Measurements from ENCODE around the gene FLT3.

Gene FLT3

DNA sequence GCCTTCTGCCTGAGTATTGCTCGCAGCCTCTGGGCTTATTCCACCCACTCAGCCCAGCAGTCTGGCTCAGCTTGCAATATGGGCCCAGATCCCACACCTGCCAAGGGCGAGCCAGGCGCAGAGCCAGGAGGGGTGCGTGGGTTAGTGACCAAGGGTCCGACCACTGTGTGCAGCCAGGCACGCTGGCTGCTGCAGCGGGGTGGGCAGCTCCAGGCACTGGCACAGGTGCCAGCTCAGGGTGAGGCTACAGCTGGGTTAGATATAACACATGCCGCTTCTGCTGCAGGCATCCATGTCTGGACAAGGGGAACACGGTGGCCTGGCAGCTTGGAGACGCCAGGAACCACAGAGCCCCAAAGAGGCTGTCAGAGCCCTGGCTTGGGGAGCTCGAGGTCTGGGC, 99.3 kb downstream of the FLT3 start:
- no peak for DNase-seq

DNA sequence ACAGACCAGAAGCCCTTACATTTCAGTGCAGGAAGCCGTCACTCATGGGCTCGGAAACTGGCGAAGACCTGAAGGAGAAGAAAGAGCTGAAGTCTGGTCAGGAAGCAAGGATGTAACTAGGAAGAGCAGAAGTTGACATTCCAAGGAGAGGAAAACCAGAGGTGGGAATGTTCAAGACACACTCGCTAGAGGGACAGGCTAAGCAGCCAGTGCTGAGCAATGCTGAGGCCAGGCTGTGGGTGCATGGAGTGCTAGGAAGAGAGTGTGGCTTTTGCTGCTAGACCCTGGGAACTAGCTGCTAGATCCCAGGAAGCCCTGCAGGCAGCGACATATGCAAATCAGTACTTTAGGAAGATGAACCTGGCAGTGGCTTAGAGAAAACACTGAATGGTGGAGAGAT, 99.8 kb downstream of the FLT3 start:
- DNase-seq: no peak

DNA sequence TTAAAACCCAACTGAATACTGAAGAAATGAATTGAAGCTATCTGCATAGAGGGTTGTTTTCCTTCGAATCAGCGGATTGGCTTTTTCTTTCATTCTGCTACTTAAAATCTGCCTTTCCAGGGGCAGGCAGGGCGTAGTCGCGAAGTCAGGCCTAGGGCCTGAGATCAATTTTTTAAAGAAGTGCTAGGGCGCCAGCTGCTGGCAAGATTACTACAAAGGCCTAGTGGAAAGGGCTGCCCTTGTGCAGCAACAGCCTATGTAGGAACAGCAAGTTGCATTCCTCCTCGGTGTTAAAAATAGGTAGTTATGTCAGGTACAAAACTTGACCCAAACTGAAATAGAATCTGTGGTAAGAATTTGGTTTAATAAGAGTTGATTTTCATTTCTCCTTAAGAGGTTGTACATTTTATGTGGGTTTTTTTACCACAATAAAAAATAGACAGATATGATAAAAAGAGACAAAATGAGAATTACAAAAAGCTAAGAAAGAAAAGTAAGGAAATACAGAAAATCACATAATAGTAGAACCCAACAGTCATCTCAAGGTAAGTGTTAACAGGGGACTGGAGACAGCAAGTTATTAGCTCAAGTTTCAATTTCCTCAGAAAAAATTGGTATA, 102.4 kb downstream of the FLT3 start:
- peak; percentile 16 for DNase-seq

DNA sequence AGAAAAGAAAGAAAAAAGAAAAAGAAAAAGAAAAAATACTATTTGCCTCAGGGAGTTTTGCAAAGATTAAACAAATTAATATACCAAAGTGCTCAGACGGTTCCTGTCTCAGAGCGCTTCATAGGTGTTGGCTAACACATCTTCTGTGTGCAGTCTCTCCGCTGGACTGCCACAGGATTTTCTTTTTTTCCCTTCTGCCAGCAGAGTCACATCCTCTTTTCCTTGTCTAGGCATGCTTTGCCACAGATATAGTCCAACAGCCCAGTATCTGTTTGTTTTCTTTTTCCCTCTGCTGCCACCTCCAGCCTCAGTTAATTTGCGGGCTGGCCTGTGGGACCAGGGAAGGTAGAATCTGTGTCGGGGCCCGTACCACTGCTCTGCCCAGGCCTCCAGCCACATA, 108.5 kb downstream of the FLT3 start:
- DNase-seq: no peak

DNA sequence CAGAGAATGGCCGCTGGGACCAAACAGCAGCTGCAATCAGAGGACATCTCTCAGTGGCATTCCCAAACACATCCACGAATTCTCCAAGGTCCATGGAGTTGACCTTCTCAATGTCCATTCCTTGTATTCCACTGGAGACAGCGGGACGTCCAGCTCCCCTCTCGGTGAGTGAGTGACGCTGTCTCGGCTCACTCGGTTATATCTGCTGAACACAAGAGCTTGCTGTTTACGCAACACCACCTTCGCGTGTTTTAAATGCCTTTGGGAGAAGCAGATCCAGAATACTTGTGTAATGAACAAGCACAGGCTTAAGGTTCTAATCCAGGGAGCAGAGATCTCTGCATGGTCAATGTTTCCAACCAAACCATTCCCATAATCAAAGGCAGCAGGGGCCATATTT, 111.9 kb downstream of the FLT3 start, which contains the start of gene URAD:
URAD (minus strand) TSS at position 174 of the 400 bp plus-strand sequence; CDS start at position 118, 56 bp downstream.
- DNase-seq: no peak

DNA sequence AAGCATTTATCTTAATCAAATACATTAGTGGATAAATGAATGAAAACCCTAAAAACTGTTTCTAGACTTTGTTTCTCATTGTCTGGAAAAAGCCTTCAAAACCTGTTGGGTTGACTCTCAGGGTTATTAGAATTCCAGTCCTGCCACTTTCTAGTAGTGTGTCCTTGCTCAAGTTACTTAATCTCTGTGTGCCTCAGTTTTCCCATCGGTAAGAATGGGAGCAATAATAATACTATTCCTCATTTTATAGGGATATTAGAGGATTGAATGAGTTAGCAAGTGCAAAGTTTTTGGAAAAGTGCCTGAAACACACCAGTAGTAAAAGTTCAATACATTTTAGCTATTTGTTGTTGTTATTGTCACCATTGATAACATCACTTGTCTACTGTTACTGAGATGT, 114.8 kb downstream of the FLT3 start:
- no peak for DNase-seq

DNA sequence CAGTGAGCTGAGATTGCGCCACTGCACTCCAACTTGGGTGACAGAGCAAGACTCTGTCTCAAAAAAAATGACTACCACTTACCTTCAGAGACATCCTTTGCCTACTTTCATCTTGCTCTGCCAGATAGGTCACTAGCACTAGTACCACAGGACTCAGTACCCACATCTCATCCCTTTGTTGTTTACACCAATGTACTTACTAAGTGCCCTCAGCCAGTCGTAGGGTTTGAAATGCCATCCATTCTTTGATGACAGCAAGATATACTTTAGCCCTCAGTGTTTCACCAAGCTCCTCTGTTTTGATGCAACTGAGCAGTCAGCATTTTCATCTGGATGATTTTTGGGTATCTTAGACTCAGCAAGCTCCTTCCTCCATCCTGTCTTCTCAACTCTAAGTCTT, 118.0 kb downstream of the FLT3 start:
- DNase-seq: no peak

DNA sequence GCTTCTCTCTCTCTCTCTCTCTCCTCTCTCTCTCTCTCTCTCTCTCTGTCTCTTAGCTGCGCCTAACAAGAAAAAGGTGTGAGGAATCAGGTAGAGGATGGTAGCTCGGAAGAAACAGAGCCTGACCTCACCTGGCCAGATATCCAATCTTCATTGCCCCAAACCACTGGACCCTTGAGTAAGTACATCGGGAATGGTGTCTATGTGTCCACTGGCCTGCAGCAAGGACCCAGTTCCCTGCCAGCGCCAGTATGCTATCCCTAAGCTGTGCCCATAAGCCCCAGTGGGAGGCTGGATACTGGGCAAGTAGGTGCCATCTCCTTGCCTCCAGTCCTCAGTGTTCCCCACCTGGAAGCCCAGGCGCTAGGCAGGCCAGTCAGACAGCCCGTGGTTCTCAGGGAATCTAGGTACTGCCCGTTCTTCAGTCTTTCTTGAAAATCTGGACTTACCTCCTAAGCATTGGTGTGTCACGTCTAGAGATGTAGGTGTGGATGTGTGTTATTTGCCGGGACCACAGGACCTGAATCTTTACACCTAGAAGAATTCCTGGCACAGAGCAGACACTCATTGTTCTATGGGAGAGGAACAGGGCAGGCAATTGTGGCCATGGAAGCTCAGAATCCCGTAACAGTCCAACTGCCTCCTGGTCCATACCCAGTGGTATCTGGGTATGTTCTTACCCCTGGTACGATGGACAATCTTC, 119.2 kb downstream of the FLT3 start:
- DNase-seq: no peak

DNA sequence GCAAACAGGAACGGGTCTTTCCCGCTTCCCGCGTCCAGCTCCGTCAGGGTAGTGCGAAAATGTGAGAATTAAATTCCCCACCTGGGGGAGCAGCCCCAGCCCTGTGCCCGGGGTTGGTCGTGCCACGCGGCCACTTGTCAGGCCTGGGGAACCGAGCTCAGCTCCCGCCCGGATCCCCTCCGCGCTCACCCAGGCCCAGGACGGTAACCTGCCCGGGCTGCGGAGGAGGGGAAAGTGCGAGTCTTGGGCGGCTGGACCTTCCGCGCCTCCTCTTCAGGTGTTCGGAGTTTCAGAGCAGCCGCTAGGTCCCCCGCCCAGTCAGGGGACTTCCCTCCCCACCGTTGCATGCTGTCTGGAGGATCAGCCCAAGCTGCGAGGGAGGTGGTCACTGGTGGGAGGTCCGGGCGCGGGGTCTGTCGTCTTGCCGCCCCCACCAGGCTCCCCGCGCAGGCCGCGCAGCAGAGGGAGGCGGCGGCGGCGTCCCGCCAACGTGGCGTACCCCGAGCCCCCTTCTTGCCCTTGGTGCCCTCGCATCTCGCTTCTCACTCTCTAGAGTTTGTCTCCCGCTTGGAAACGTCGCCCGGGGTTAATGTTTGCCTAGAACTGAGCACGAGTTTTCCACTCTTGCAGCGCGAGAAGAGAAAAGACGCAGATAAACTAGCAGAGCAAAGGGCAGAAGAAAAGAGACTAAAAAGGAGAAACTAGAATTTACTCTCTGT, 119.9 kb downstream of the FLT3 start:
- no peak for DNase-seq

DNA sequence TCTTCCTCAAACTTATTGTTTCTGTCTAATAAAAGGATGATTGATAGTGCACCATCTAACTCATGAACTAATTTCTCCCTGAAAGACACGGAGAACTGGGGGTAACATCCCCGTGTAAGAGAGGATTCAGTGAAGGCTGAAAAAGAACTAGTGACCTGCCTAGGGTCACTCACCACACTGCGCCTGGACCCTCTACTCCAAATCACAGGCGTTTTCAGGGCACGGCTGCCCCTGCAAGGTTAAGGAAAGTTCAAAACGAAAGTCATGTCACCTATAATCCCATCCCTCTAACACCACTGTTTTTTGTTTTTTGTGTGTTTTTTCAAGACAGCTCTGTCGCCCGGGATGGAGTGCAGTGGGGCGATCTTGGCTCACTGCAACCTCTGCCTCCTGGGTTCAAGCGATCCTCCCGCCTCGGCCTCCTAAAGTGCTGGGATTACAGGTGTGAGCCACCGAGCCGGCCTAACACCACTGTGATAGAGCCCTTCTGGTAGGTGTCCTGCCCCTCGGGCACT, 120.6 kb downstream of the FLT3 start:
- DNase-seq: no peak

DNA sequence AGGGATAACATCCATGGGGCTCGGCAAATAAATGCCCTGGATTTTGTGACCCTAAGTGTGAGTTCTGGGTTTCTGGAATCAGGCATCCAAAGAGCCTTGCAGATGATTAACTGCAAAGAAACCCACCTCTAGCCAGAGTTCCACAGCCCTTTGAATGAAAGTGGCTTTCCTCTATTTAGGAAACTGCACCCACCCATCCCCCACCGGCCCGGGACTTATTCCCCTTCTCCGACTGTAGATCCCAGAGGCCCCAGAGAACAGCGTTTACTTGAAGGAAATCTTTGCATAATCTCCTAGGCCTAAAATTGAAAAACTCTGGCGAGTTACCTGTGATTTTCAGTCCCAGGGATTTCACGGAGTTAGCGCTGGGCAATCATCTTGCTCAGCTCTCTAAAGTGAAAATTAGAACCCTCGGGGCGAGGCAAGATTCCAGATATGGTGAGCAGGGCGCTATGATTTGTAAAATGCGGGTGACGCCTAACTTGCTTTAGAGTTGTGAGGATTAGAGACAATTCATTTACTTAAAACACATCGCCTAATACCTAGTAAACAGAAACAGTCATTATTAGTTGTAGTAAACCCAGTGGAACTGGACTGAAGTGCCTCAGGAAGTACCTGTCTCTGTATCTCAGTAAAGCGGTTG, 121.3 kb downstream of the FLT3 start:
- DNase-seq: no peak

DNA sequence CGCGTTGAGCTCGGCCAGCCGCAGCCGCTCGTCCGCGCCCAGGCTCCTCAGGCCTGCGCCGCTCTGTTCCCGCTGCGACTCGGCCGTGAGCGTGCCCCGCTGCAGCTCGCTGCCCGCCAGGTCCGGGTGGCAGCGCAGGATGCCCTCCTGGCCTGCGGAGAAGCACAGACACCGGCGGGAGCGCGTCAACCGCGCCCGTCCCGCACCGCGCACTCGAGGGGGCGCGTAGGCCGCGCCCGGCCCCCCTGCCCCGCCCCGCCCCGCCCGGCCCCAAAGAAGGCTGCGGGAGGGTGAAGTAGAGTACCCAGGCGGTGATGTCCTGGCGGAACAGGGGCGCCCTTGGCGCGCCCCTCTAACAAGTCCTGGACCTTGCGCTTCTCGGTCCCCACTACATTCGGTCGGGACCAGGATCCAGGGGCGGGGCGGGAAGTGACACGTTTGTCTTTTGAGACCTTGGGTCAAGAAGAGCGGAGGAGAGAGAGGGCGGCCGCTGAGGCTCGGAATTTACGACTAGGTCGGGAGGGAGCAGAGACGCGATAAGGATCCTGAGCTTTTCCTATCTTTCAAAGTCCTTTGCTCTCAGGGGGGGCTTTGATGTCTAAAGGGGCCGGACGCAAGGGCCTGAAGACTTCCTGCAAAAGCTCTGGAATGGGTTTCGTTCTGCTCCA, 121.9 kb downstream of the FLT3 start:
- DNase-seq: no peak

DNA sequence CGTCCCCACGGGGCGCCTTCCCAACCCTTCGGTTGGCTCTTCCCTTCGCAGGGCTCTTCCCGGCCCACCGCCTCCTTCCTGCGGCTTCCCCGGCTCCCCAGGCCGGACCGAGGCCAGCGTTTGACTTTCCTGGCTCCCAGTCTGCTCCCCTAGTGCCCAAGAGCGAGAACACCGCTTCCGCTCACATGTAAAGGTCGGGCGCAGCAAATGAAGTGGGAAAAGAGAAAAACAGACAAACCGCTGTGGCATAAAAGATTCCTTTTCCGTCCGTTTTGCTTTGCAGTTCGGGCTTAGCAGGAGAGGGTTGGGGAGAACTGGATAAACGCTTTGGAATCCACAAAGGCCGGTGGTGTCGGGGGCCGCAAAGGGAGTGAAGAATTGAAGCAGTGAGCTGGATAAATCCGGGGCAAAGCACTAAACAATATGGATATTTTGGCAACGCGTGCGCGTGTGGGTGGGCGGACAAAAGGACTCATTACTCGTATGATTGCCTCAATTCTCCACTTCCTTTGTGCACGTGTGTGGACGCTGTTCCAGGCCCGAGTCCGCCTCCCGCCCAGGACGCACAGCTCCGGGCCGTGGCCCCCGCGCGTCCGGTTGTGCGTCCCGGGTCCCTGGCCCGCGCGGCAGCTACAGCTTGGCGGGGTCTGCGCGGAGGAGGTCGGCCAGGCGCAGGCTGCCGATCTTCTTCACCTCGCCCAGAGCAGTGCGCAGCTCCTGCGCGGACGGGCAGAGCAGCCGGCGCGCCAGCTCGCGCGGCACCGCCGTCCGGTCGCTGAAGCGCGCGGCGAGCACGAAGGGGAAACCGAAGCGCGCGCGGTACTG, 122.7 kb downstream of the FLT3 start:
- DNase-seq: no peak

DNA sequence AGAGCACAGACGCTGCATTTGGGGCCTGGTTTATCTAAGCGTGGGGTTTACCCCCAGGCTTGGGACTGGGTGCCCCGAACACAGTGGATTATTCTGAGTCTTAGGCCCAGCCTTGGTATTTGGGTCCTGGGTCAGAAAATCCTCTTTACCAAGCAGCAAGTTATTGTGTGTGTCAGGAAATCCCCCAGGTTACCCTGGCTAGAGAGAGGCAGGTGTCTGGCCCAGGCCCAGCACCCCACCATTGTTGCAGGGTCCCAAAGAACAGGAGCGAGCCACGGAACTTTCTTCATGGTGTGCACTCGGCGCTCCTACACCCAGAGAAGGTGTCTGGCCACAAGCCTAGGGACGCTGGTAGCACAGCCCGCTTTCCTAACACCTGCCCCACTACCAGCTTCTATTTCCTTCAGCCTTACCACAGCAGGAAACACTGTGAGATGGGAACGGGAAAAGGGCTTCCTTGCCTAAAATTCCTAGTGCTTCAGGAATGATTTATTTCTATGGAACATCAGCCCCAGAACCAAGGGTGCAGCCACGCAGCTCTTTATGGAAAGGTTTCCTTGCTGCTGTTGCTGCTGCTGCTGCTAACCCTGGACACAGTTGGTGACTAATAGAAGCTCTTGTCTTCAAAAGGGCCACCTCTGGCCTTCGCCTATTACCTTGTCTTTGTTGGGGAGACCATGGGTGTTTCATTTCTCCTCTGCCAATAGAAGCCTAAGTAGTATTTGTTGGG, 123.8 kb downstream of the FLT3 start:
- DNase-seq: no peak

DNA sequence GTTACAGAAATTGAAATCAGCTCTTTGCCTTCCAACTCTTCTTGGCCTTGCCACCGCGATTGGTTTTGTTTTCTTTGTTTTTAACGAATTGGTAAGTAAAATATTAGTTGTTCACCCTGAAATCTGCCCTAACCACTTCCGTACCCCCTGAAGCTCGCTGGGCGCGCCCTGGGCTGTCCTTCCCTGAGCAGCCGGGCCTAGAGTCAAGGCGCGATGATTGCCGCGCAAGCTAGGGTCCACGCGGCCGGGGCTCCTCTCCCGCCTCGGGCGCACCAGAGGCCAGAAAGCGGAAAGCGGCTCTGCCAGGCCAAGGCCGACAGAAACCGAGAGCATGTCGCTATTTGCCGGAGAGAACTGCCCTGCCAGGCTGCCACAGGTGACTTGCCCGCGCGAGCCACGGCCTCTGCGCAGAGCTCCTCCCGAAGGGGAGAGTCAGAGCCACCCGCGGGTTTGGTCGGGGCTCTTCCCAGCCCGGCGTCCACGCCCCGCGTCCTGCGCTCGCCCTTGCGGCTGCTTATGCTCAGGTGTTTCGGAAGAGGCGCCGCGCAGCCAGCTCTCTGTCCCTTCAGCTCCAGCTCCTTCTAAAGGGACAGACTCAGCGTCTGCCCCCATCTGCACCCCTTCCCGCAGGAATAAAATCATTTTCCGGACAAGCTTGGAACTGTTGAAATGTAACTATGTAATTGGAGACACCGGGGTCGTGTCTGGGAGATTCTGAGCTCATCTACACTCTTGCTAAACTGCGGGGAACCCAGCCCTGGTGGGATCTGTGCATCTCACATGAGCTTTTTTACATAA, 124.6 kb downstream of the FLT3 start:
- no peak for DNase-seq

DNA sequence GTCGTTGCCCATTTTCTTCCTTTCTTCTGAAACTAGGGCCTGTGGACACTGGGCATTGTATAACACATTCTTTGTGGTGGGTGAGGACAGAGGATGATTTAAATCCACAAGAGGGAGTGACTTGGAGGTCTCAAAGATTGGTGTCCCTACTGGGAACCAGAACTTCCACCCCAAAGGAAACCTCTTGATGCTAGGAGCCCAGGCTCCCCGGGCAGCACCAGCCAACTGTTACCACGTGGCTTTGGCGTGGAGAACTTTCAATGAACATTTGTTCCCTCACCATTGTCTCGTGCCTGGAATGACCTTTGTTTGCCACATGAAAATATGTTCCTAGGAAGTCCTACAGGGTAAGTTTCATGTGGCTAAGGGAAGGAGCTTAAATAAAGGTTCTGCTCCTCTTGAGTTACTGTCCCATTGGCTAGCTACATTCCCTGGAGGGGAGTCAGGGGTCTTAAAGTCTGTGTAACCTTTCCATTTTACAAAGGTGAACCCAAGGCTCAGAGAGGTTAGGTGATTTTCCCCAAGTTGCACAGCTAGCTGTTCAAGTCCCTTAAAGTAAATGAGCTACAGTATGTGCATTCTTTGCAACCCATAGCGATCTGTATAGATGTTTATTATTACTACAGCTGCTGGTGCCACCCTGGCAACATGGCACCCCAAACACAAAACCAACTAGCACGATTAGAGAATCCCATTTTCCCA, 126.3 kb downstream of the FLT3 start:
- no peak for DNase-seq

DNA sequence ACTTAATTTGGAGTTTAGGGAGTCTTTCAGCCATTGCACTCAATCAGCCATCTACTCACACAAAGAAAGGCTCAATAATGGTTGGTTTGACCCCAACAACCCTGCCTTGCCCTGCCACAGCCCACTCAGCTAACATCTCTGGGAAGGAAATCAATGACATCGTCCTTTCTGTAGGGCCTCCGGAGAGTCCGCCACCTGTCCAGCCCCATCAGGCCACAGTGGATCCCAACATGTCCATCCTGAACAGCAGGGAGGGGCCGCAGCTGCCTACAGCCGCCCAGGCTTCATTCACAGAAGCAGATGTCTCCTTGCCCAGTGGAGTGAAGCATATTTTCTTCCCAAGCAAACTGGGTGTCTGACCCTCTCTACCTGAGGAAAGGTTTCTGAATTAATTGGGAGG, 127.1 kb downstream of the FLT3 start:
- no peak for DNase-seq

DNA sequence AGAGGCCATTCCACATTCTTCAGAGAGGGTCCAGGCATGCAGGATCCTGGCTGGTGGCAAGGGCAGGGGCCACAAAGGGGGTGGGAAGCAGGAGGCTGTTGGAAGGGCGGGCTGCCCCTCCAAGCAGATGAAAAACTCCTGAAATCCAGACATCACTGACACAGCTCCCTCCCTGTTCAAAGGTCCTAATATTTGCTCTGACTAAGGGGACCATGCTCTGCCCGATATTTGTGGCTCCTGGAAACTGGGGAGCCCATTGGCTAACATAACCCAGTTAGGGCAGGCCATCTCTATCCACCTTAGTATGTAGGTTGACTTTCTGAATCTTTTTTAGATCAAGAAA, 127.9 kb downstream of the FLT3 start:
- no peak for DNase-seq

DNA sequence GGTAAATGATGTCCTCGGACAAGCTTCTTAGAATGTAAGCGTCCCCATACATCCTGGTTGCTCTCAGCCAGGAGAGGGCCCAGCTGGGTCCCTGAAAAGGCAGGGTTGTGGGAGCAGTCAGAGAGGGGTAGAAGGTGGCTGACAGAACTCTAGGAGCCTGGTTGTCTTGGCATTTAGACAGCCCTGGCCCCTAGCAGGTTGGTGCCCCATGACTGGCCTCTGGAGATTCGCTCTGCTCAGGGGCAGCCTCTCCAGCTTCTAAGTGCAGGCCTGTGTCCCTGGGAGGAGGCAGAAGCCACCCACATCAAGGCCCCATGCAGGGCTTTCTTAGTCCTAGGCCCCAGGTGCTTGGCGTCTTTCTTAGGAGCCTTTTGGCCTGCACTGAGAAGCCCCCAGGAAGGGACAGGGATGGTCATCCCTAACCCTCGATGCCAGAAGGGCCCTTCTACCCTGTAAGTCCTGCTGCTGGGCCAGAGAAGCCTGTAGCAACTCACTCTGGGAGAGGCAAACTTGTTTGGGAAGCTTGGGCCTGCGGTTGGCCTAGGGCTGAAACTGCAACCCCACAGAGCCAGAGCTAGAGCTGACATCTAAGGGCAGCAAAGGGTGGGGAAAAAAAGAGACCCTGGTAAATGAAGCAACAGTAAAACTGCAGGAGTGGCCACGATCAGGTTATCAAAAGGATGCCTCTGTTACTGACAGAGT, 128.4 kb downstream of the FLT3 start:
- DNase-seq: no peak

All from CD4-positive, alpha-beta T cell treated with Interleukin-10 for 1 hour (primary cell).